ENCODE data around the gene MXD1. TPM values are rescaled to one million over a fixed set of nuclear protein-coding genes. Genes with fewer than 3 reads are reported as not detected.

MXD1 gene
- total RNA-seq, 2 donors from 2014 or later = 57.8 to 200 TPM

GRCh38 chr2:69914164-69914949 is 552 bp upstream of the MXD1 start:
- intact Hi-C loops (cut with DNase I) = loop anchor here (5.0 kb wide), 2 partner anchors 158 to 388 kb away; partner anchors contain the start of gene FAM136A
- Histone ChIP-seq H3K27me3 (no peaks in the 10 kb centered on the region), H3K4me3 (peak overlapping the region; percentile 48), H3K27ac (peak overlapping the region; percentile 93), H3K36me3 (no peaks in the 10 kb centered on the region), H3K9me3 (no peaks in the 10 kb centered on the region), H3K4me1 (no peaks in the 10 kb centered on the region), H3K9ac (ENCODE audit: low read depth in 2 of 2, low read length in 2 of 2) (peak overlapping the region; percentile 80 to 91)
- DNase-seq = peak; percentile 100
- TF ChIP-seq, protein P1, sequence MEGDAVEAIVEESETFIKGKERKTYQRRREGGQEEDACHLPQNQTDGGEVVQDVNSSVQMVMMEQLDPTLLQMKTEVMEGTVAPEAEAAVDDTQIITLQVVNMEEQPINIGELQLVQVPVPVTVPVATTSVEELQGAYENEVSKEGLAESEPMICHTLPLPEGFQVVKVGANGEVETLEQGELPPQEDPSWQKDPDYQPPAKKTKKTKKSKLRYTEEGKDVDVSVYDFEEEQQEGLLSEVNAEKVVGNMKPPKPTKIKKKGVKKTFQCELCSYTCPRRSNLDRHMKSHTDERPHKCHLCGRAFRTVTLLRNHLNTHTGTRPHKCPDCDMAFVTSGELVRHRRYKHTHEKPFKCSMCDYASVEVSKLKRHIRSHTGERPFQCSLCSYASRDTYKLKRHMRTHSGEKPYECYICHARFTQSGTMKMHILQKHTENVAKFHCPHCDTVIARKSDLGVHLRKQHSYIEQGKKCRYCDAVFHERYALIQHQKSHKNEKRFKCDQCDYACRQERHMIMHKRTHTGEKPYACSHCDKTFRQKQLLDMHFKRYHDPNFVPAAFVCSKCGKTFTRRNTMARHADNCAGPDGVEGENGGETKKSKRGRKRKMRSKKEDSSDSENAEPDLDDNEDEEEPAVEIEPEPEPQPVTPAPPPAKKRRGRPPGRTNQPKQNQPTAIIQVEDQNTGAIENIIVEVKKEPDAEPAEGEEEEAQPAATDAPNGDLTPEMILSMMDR (IDR thresholded peaks at IDR 0.05) = no peak

- intact Hi-C loops (cut with DNase I) = no loop called here
Measured at GRCh38 chr2:69916106-69916505, 1.2 kb downstream of the MXD1 start.

GRCh38 chr2:69917852-69918251 is 2.9 kb downstream of the MXD1 start:
- intact Hi-C loops (cut with DNase I) = no loop called here
- H3K9ac ChIP-seq (ENCODE audit: low read depth in 2 of 2, low read length in 2 of 2) = peak overlapping the region in 1 of 2 donors; percentile 58
- H3K27me3 ChIP-seq = no peaks in the 10 kb centered on the region
- TF ChIP-seq, protein P1 (IDR thresholded peaks at IDR 0.05) = no peak
- DNase-seq = no peak
- peak overlapping the region; percentile 65 for H3K27ac ChIP-seq
- no peaks in the 10 kb centered on the region for H3K9me3 ChIP-seq
- H3K4me1 ChIP-seq = no peaks in the 10 kb centered on the region
- H3K36me3 ChIP-seq = peaks cover 5% of the 10 kb centered on the region
- peak overlapping the region; percentile 87 for H3K4me3 ChIP-seq

More at GRCh38 chr2:69916106-69916505, 1.2 kb downstream of the MXD1 start:
- no peaks in the 10 kb centered on the region for H3K36me3 ChIP-seq
- peak overlapping the region; percentile 89 for H3K27ac ChIP-seq
- H3K4me3 ChIP-seq = peak overlapping the region; percentile 87
- H3K9ac ChIP-seq (ENCODE audit: low read depth in 2 of 2, low read length in 2 of 2) = peak overlapping the region; percentile 24 to 91
- no peaks in the 10 kb centered on the region for H3K27me3 ChIP-seq
- DNase-seq = no peak
- TF ChIP-seq, protein P1 (IDR thresholded peaks at IDR 0.05) = no peak
- no peaks in the 10 kb centered on the region for H3K9me3 ChIP-seq
- no peaks in the 10 kb centered on the region for H3K4me1 ChIP-seq

GRCh38 chr2:69918401-69918800 is 3.5 kb downstream of the MXD1 start:
- Histone ChIP-seq H3K9me3 (no peaks in the 10 kb centered on the region), H3K4me1 (no peaks in the 10 kb centered on the region), H3K27me3 (no peaks in the 10 kb centered on the region), H3K36me3 (peaks cover 5% of the 10 kb centered on the region), H3K9ac (ENCODE audit: low read depth in 2 of 2, low read length in 2 of 2) (no peak overlapping the region), H3K27ac (peak overlapping the region; percentile 65), H3K4me3 (no peak overlapping the region)
- no peak for DNase-seq
- intact Hi-C loops (cut with DNase I) = no loop called here
- TF ChIP-seq, protein P1 (IDR thresholded peaks at IDR 0.05) = no peak

DNA sequence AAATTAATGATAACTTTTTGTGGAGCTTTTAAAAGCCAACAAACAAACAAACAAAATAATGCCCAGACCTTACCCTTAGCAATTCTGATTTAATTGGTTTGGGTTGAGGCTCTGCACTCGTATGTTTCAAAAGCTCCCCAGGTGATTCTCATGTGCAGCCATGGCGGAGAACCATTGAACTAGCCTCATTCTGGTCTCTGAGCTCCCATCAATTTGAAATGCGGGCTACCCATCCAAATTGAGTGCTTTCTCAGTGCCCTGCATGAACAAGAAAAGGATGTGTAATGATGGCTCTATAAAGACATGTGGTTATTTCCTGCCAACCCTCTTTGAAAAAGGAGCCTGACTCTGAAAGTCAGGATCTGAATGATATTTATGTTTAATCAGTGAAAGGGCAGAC is 8.2 kb downstream of the MXD1 start:
- TF ChIP-seq, protein P1 (IDR thresholded peaks at IDR 0.05) = no peak
- Histone ChIP-seq H3K36me3 (peaks cover 5% of the 10 kb centered on the region), H3K27ac (no peak overlapping the region), H3K4me1 (no peaks in the 10 kb centered on the region), H3K9me3 (no peaks in the 10 kb centered on the region), H3K9ac (ENCODE audit: low read depth in 2 of 2, low read length in 2 of 2) (no peak overlapping the region), H3K4me3 (no peak overlapping the region), H3K27me3 (no peaks in the 10 kb centered on the region)
- intact Hi-C loops (cut with DNase I) = no loop called here
- no peak for DNase-seq
